Measurements from ENCODE around the gene CSAD. TPM values are rescaled to one million over a fixed set of nuclear protein-coding genes. Genes with fewer than 3 reads are reported as not detected.

Gene CSAD
- total and polyA plus RNA-seq, 2 experiments from 2014 or later = 8.6 to 14.2 TPM

DNA sequence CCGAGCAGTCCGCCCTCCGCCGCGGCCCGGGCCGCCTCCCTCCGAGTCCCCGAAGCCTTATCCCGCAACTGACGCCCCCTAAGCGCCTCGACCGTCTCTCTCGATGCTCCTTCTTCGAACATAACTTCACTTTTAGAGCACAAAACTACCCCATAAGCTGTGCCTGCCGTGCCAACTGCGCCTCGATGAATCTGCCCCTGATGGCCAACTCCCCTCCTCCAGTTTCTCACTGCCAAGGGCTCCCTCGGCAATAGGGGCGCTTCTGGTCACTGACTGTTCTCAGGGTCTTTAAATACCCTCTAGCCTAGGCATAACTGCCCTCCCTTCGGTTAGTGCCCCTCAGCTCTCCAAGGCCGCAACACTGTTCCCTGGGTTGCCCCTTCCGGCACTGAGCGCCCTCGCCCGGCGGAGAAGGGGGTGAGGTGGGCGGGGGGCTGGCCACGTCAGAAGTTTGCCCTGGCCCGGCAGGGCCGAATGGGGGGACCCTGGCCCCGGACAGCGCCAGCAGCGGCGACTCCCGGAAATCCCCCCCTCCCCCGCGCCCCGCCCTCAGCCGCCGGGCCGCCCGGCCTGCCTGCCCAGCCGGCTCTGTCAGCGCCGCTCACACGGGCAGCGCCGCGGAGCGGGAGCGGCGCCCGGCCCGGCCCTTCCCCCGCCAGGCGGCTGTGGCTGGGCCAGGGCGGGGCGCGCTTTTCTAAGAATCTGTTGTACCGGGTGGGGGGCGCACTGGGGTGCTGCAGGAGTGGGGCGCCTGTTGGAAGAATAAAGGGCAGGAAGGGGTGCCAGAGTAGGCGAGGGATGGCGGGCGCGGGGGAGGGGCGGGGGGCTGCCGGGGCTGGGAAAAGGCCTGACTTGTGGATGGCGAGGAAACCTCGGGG, 40.7 kb upstream of the CSAD start:
- Histone ChIP-seq H3K27ac (peak overlapping the region; percentile 99), H2AFZ (peak overlapping the region; percentile 58), H3K9me3 (ENCODE audit: low read depth) (no peaks in the 10 kb centered on the region), H3K79me2 (ENCODE audit: insufficient read depth) (peaks cover 31% of the 10 kb centered on the region), H3K4me2 (ENCODE audit: unreplicated experiment) (peak overlapping the region; percentile 84), H3K4me3 (peak overlapping the region; percentile 68), H4K20me1 (ENCODE audit: insufficient read depth) (no peaks in the 10 kb centered on the region), H3K27me3 (replicated peaks; ENCODE audit: insufficient read depth) (no peaks in the 10 kb centered on the region), H3F3A (ENCODE audit: insufficient read depth) (peaks cover 58% of the 10 kb centered on the region), H3K36me3 (ENCODE audit: low read depth) (no peaks in the 10 kb centered on the region), H3K9me2 (ENCODE audit: insufficient read depth) (no peaks in the 10 kb centered on the region), H3K4me1 (ENCODE audit: insufficient read depth) (peaks cover 61% of the 10 kb centered on the region), H3K9ac (peak overlapping the region; percentile 88)
- no peak for TF ChIP-seq EZH2 (IDR thresholded peaks at IDR 0.05; ENCODE audit: insufficient read depth, poor library complexity, severe bottlenecking)
- in situ Hi-C loops (cut with MboI) = no loop called here
- DNase-seq = peak; percentile 88
- 1 to 2% methylated on average over 43 to 67 of the region's 72 CpGs for WGBS, 2 experiments (ENCODE audit: low coverage in 1 of 2, low lambda C conversion rate in 2 of 2, missing lambda C conversion rate in 2 of 2)

DNA sequence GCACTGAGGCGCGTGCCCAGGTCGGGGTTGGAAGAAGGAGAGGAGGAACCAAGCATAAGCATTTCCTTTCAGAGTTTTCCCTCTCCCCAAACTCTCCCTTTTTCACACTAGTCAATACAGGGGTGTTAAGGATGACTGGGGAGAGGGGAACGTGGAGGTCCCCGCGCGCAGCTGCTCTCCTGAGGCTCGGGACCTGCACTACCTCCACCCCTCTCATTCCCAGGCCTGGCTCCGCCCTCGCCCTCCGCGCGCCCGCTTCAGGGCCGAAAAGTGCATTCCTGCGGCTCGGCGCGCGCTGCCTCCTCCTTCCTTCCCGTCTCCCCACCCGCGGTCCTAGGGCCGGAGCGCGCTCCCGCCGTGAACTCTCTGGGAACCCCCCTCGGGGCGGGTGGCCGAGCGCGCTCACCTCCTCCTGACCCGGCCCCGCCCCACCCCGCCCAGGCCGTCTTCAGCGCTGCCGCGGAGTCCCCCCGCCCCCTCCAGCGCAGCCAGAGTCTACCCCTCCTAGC, 40.0 kb upstream of the CSAD start:
- peak overlapping the region; percentile 84 for H3K4me2 ChIP-seq (ENCODE audit: unreplicated experiment)
- in situ Hi-C loops (cut with MboI) = no loop called here
- H3F3A ChIP-seq (ENCODE audit: insufficient read depth) = peaks cover 57% of the 10 kb centered on the region
- H3K9me3 ChIP-seq (ENCODE audit: low read depth) = no peaks in the 10 kb centered on the region
- peak; percentile 98 for DNase-seq
- peak overlapping the region; percentile 88 for H3K9ac ChIP-seq
- 1% methylated on average over 17 to 42 of the region's 42 CpGs for WGBS, 2 experiments (ENCODE audit: low coverage in 1 of 2, low lambda C conversion rate in 2 of 2, missing lambda C conversion rate in 2 of 2)
- TF ChIP-seq EZH2 (IDR thresholded peaks at IDR 0.05; ENCODE audit: insufficient read depth, poor library complexity, severe bottlenecking) (no peak), EZH2phosphoT487 (IDR thresholded peaks at IDR 0.05; ENCODE audit: insufficient read depth, low read depth) (no peak)
- H3K36me3 ChIP-seq (ENCODE audit: low read depth) = no peaks in the 10 kb centered on the region
- 0 out of 2 replicates have a peak overlapping the region, but pooled peaks have one; percentile 9 for H2AFZ ChIP-seq
- peak overlapping the region; percentile 99 for H3K27ac ChIP-seq
- peak overlapping the region; percentile 87 for H3K4me3 ChIP-seq
- no peaks in the 10 kb centered on the region for H3K27me3 ChIP-seq (replicated peaks; ENCODE audit: insufficient read depth)
- no peaks in the 10 kb centered on the region for H4K20me1 ChIP-seq (ENCODE audit: insufficient read depth)
- no peaks in the 10 kb centered on the region for H3K9me2 ChIP-seq (ENCODE audit: insufficient read depth)
- peaks cover 38% of the 10 kb centered on the region for H3K79me2 ChIP-seq (ENCODE audit: insufficient read depth)
- peaks cover 65% of the 10 kb centered on the region for H3K4me1 ChIP-seq (ENCODE audit: insufficient read depth)

DNA sequence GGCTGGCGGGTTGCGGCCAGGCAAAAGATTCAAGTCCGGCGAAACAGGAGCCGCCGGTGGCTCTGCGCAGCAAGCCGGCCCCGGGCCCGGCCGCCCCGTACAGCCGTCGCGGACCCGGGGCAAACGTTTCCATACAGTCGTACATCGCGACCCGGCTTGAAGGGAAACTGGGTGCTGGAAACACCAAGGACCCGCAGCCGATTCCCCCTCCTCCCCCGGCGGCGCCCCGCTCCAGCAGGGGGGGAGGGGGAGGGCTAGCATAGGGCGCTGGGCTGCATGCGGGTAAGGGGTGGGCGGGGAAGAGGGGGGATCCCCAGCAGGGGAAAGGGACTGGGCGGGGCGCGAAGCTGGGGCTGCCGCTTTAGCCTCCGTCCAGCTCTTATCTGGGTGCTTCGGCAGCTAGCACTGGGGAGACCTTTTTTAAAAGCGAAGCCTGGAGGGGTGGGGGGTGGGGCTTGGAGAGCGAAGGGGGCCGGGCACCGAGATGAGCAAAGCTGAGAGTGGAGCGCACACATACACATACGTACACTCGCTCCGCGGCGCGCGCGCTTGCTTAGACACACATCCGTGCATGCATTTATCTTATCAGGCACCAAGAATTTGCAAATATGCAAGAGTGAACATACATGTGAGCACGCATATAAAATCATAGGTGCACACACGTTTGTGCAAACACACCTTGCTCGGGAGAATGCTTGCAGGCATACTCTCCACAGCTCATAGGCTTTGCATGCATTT, 39.4 kb upstream of the CSAD start:
- peak overlapping the region; percentile 87 for H3K4me3 ChIP-seq
- in situ Hi-C loops (cut with MboI) = loop anchor here (10.0 kb wide), 1 partner anchor 65 kb away; no protein-coding TSS in a partner anchor
- H4K20me1 ChIP-seq (ENCODE audit: insufficient read depth) = no peaks in the 10 kb centered on the region
- H3K9me3 ChIP-seq (ENCODE audit: low read depth) = no peaks in the 10 kb centered on the region
- H3K27me3 ChIP-seq (replicated peaks; ENCODE audit: insufficient read depth) = no peaks in the 10 kb centered on the region
- H3K9me2 ChIP-seq (ENCODE audit: insufficient read depth) = no peaks in the 10 kb centered on the region
- peaks cover 44% of the 10 kb centered on the region for H3K79me2 ChIP-seq (ENCODE audit: insufficient read depth)
- H3K27ac ChIP-seq = peak overlapping the region; percentile 99
- peaks cover 62% of the 10 kb centered on the region for H3K4me1 ChIP-seq (ENCODE audit: insufficient read depth)
- TF ChIP-seq EZH2 (IDR thresholded peaks at IDR 0.05; ENCODE audit: insufficient read depth, poor library complexity, severe bottlenecking) (no peak), EZH2phosphoT487 (IDR thresholded peaks at IDR 0.05; ENCODE audit: insufficient read depth, low read depth) (no peak)
- WGBS, 2 experiments (ENCODE audit: low coverage in 1 of 2, low lambda C conversion rate in 2 of 2, missing lambda C conversion rate in 2 of 2) = 1 to 2% methylated on average over 43 to 51 of the region's 53 CpGs
- H2AFZ ChIP-seq = 0 out of 2 replicates have a peak overlapping the region, but pooled peaks have one; percentile 9
- peak overlapping the region; percentile 83 for H3K4me2 ChIP-seq (ENCODE audit: unreplicated experiment)
- peak overlapping the region; percentile 87 for H3K9ac ChIP-seq
- DNase-seq = peak; percentile 97
- no peaks in the 10 kb centered on the region for H3K36me3 ChIP-seq (ENCODE audit: low read depth)
- peaks cover 50% of the 10 kb centered on the region for H3F3A ChIP-seq (ENCODE audit: insufficient read depth)

DNA sequence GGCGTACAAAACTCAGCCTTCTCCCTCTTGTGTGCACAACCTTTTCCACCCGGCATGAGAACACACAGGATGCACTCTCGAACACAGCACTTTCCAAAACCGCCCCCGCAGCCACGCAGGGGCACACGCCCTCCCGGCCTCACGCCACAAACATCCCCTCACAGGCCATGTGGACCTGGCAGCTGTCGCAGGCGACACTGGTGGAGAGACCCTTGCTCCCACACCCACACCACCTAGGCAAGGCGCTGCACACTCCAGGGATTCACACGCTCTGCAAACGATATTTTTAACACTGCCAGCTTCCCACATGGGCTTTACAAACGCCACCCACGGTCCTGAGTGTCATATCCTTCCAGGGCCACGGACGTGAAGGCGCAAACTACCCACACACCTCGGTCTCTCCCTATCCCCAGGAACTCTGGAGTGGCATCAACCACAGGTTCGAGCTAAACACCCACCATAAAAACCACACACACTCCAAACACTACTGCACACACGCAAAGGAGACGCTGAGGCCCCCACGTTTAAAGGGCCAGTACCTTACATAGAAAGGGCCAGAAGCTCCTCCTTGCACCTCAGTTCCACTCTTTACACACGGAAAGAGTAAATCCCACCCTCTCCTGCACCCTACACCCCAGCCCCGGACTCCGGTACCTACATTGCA, 38.7 kb upstream of the CSAD start:
- H3K27me3 ChIP-seq (replicated peaks; ENCODE audit: insufficient read depth) = no peaks in the 10 kb centered on the region
- H3K4me2 ChIP-seq (ENCODE audit: unreplicated experiment) = peak overlapping the region; percentile 83
- peak; percentile 84 for DNase-seq
- H3K27ac ChIP-seq = peak overlapping the region; percentile 99
- H3K9me3 ChIP-seq (ENCODE audit: low read depth) = no peaks in the 10 kb centered on the region
- WGBS, 2 experiments (ENCODE audit: low coverage in 1 of 2, low lambda C conversion rate in 2 of 2, missing lambda C conversion rate in 2 of 2) = 1 to 2% methylated on average over 27 of the region's 27 CpGs
- no peaks in the 10 kb centered on the region for H3K9me2 ChIP-seq (ENCODE audit: insufficient read depth)
- in situ Hi-C loops (cut with MboI) = loop anchor here (10.0 kb wide), 1 partner anchor 65 kb away; no protein-coding TSS in a partner anchor
- peak overlapping the region; percentile 87 for H3K9ac ChIP-seq
- peaks cover 3% of the 10 kb centered on the region; the same call in 1 of the 2 replicates for H3K36me3 ChIP-seq (ENCODE audit: low read depth)
- no peaks in the 10 kb centered on the region for H4K20me1 ChIP-seq (ENCODE audit: insufficient read depth)
- peaks cover 51% of the 10 kb centered on the region for H3K79me2 ChIP-seq (ENCODE audit: insufficient read depth)
- TF ChIP-seq EZH2phosphoT487 (IDR thresholded peaks at IDR 0.05; ENCODE audit: insufficient read depth, low read depth) (no peak), EZH2 (IDR thresholded peaks at IDR 0.05; ENCODE audit: insufficient read depth, poor library complexity, severe bottlenecking) (no peak)
- H3K4me1 ChIP-seq (ENCODE audit: insufficient read depth) = peaks cover 57% of the 10 kb centered on the region
- H3K4me3 ChIP-seq = peak overlapping the region; percentile 87
- no peak overlapping the region for H2AFZ ChIP-seq
- H3F3A ChIP-seq (ENCODE audit: insufficient read depth) = peaks cover 47% of the 10 kb centered on the region
